Measurements from ENCODE around the gene SND1.

SND1 gene

DNA sequence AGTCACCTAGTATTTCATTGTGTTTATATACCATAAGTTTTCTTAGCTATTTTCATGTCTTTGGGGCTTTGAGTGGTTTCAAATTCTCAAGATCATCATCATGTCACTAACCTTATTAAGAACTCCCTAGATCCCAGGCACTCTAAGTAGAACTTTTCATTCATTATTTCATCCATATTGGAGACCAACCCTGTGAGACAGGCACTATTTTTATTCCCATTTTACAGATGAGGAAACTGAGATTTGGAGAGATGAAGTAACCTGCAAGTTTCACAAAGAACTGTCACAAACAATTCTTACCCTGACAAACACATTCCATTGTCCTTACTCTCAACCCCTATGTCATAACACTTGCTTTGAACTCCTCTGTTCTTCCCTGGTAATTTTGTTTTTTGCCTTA is 13.8 kb upstream of the SND1 start:
- TF ChIP-seq CTCF (IDR thresholded peaks at IDR 0.05): no peak

- TF ChIP-seq CTCF (IDR thresholded peaks at IDR 0.05): no peak
Measured at GRCh38 chr7:127644484-127644883, 7.5 kb upstream of the SND1 start.

DNA sequence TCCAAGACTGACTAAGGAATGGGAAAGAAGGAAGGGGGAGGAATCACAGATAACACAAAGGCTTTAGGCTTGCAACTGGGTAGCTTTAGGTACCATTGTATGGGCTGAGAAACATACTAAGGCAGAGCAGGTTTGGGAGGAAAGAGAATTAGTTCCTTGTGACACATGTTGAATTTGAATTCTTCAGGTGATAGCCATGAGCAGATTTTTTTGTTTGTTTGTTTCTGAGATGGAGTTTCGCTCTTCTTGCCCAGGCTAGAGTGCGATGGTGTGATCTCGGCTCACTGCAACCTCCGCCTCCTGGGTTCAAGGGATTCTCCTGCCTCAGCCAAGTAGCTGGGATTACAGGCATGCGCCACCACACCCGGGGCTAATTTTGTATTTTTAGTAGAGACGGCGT is 4.4 kb upstream of the SND1 start:
- TF ChIP-seq CTCF (IDR thresholded peaks at IDR 0.05): no peak

GRCh38 chr7:127648986-127649385 is 3.0 kb upstream of the SND1 start:
- no peak for TF ChIP-seq CTCF (IDR thresholded peaks at IDR 0.05)

DNA sequence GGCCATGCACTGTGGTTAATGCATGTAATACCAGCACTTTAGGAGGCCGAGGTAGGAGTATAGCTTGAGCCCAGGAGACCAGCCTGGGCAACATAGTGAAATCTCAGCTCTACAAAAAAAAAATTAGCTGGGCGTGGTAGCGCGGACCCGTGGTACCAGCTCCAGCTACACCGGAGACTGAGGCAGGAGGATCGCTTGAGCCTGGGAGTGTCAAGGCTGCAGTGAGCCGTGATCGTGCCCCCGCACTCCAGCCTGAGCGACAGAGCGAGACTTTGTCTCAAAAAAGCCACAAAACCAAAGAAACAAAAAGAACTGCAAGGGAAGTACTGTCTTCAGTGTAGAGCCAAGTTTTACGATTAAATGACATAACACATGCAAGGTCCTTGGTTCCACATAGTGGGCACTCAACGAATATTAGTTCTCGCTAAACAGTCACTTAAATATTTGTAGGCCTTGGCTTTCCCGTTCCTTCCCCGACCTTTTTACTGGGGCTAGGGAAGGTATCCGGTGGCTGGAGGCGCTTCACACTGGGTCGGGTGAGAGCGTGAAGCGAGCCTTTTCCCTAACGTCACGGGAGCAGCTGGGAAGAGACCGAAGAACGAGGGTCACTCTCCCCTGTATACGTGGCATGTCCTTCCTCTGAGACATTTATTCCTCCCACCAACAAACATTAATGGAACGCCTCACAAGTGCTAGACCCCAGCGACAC is 993 bp upstream of the SND1 start:
- no peak for TF ChIP-seq CTCF (IDR thresholded peaks at IDR 0.05)

DNA sequence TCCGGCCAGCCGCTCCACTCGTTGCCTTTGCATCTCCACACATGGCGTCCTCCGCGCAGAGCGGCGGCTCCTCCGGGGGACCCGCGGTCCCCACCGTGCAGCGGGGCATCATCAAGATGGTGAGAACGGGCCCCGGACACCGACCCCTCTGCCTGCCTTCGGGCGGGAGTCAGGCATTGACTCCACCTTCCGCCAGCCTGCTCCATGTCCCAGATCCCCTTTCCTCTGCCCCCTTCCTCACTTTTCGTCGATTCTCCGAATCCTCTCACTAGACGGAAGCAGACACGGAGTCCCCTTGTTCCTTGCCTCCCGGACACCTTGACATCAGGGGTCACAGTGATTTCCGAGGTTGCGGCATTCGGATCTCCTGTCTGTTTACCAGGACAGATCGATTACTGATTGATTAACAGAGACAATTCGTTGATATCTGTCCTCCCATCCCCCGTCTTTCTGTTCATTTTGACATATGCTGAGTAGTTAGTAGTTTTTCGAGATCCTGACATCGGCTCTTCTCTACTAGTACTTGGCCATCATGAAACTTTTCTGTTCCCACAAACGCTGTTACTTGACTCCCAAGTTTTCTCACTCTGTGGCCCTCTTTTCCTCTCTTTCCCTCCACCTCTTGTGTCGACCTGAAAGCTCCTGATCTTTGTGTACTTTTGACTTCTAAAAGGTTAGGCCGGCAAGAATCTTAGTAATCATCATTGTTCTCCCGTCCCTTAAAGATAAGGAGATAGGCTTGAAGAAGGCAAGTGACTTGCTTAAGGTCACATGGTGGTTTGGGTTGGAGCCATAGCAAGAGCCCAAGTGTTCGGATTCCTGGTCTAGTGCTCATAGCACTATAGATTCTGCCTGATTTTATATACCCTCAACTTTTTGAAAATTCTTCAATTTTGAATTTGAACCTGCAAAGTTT is 597 bp downstream of the SND1 start:
- no peak for TF ChIP-seq CTCF (IDR thresholded peaks at IDR 0.05)

DNA sequence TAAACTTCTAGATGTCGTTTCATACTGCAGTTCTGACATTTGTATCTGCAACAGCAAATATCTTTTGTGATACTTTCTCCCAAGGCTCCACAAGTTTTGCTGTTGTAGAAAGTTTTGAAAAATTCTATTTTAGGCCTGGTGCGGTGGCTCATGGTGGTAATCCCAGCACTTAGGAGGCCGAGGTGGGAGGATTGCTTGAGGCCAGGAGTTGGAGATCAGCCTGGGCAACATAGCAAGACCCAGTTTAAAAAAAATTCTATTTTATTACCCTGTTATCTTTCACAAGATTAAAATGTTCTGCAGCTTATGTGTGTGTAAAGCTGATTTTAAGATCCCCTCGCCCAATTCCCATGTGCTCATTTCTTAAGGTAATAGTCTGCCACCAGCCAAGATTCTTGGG is 1.4 kb downstream of the SND1 start:
- no peak for TF ChIP-seq CTCF (IDR thresholded peaks at IDR 0.05)

Data from LNCAP (cell line).